PC-9 (cell line): ENCODE measurements around the gene TAMM41.

Source experiments
- CTCF ChIP-seq: fragments of 200-600 bp; sonication (generic); conservative IDR thresholded peaks from 2 replicates; pipeline ENCODE4 v1.6.1; 2017; ENCODE audit warnings: mixed run types, antibody characterized with exemption, mild to moderate bottlenecking, moderate library complexity
- EZH2 ChIP-seq: fragments of 200-600 bp; sonication (generic); IDR thresholded peaks from 2 replicates; pipeline ENCODE4 v1.8.0; 2017; ENCODE audit warnings: antibody characterized with exemption, low read depth

DNA sequence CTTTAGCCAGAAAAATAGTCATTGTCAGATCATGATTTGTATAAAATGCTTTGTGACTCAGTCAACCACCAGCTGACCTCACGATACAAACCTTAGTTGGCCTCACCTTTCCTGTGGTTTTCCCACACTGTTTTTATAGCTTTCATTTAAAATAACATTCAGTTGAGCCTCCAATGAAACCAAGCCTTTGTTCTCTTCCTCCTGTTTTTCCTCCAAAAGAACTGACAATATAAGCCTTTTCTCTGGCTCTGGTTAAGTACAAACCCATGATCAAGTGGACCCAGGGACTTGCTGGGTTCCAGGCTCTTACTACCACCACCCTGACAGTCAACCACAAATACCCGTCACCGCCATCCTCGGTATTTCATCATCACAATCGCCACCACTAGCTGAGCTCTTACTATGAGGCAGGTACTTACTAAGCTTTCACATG, 81.7 kb downstream of the TAMM41 start:
- TF ChIP-seq CTCF (no peak), EZH2 (no peak)
